ENCODE measurements around the gene LRRC17.
"Not testable (repeated sequence)": the region's sequence is repeated elsewhere in the genome, so short reads cannot be mapped to it uniquely, and the experiment has no call there.

GRCh38 chr7:102902052-102902451 lies 10.7 kb upstream of the LRRC17 start:
- TF ChIP-seq CTCF (conservative IDR thresholded peaks at IDR 0.05; ENCODE audit: low read length); EZH2phosphoT487 (IDR thresholded peaks at IDR 0.05; ENCODE audit: borderline replicate concordance, low read depth, low read length): not testable (repeated sequence)

All from OCI-LY7 (cell line).